Mesendoderm (in vitro differentiated cells): ENCODE measurements around the gene UBE2H.
A peak's percentile ranks its signal among the peaks of the same experiment; 100 is the strongest.

Source experiments
- DNase-seq: peaks from one replicate; pipeline ENCODE4 v3.0.0; 2013
- H2AK5ac ChIP-seq: 2 replicates; pipeline ENCODE4 v1.6.1; 2013; ENCODE audit warnings: low read length, inconsistent platforms
- H2BK120ac ChIP-seq: 2 replicates; pipeline ENCODE4 v1.6.1; 2013; ENCODE audit warnings: low read depth, mild to moderate bottlenecking, low read length, moderate library complexity, mixed read lengths
- H2BK15ac ChIP-seq: replicated peaks from 2 replicates; pipeline ENCODE4 v1.6.1; 2013; ENCODE audit warnings: low read depth, mild to moderate bottlenecking, moderate library complexity
- H2BK5ac ChIP-seq: 2 replicates; pipeline ENCODE4 v1.6.1; 2013; ENCODE audit warnings: low read length, inconsistent platforms
- H3K18ac ChIP-seq: 2 replicates; pipeline ENCODE4 v1.6.1; 2013; ENCODE audit warnings: mild to moderate bottlenecking, low read length, mixed read lengths
- H3K23ac ChIP-seq: one replicate; pipeline ENCODE4 v1.6.1; 2013; ENCODE audit warnings: low read length
- H3K27ac ChIP-seq: 2 replicates; pipeline ENCODE4 v1.5.1; 2013; ENCODE audit warnings: low read depth, mild to moderate bottlenecking, inconsistent platforms, low read length, moderate library complexity
- H3K27me3 ChIP-seq: 2 replicates; pipeline ENCODE4 v1.6.1; 2013; ENCODE audit warnings: low read length, control low read depth, mild to moderate bottlenecking, inconsistent platforms; ENCODE audit not compliant: insufficient read depth, poor library complexity
- H3K36me3 ChIP-seq: 2 replicates; pipeline ENCODE4 v1.6.1; 2013; ENCODE audit warnings: low read length, inconsistent platforms; ENCODE audit not compliant: control insufficient read depth, insufficient read depth
- H3K4ac ChIP-seq: one replicate; pipeline ENCODE4 v1.6.1; 2013; ENCODE audit warnings: low read depth, mild to moderate bottlenecking, low read length, moderate library complexity
- H3K4me1 ChIP-seq: 2 replicates; pipeline ENCODE4 v1.6.1; 2013; ENCODE audit warnings: low read depth, low read length, inconsistent platforms; ENCODE audit not compliant: control insufficient read depth
- H3K4me2 ChIP-seq: 2 replicates; pipeline ENCODE4 v1.6.1; 2013; ENCODE audit warnings: low read length
- H3K4me3 ChIP-seq: 2 replicates; pipeline ENCODE4 v1.5.1; 2013; ENCODE audit warnings: mild to moderate bottlenecking, low read length
- H3K56ac ChIP-seq: one replicate; pipeline ENCODE4 v1.6.1; 2013; ENCODE audit warnings: low read length
- H3K79me1 ChIP-seq: 2 replicates; pipeline ENCODE4 v1.6.1; 2013; ENCODE audit warnings: low read length, inconsistent platforms
- H3K79me2 ChIP-seq: 2 replicates; pipeline ENCODE4 v1.6.1; 2013; ENCODE audit warnings: mild to moderate bottlenecking, low read length; ENCODE audit not compliant: control insufficient read depth, insufficient read depth
- H3K9ac ChIP-seq: 2 replicates; pipeline ENCODE4 v1.6.1; 2013; ENCODE audit warnings: low read length, inconsistent platforms
- H4K5ac ChIP-seq: one replicate; pipeline ENCODE4 v1.6.1; 2013; ENCODE audit warnings: low read length
- H4K8ac ChIP-seq: one replicate; pipeline ENCODE4 v1.6.1; 2013; ENCODE audit warnings: low read depth, mild to moderate bottlenecking, control low read depth, low read length, moderate library complexity
- WGBS: extraction: QIAGEN DNeasy Blood & Tissue Kit; methylation state at CpG from one replicate; pipeline ENCODE4 v1.1.7; 2013; ENCODE audit warnings: low lambda C conversion rate, missing lambda C conversion rate; ENCODE audit not compliant: insufficient coverage; ENCODE audit errors: extremely low coverage; 5-methylcytosine and 5-hydroxymethylcytosine counted together

UBE2H gene

GRCh38 chr7:129786825-129787563, 165.8 kb downstream of the UBE2H start:
- Histone ChIP-seq H3K79me1 (no peaks in the 10 kb centered on the region), H4K5ac (no peak overlapping the region), H3K9ac (no peak overlapping the region), H3K36me3 (no peaks in the 10 kb centered on the region), H2AK5ac (no peak overlapping the region), H3K27ac (no peak overlapping the region), H4K8ac (no peak overlapping the region), H3K4ac (no peak overlapping the region), H3K4me2 (no peak overlapping the region), H3K56ac (no peak overlapping the region), H3K27me3 (peaks cover 47% of the 10 kb centered on the region), H3K23ac (no peak overlapping the region), H3K79me2 (no peaks in the 10 kb centered on the region), H3K18ac (no peak overlapping the region), H2BK5ac (no peak overlapping the region), H2BK120ac (no peak overlapping the region), H2BK15ac (no peak overlapping the region), H3K4me1 (no peaks in the 10 kb centered on the region), H3K4me3 (no peak overlapping the region)
- no CpG with 5 or more reads among the region's 13 CpGs for WGBS
- DNase-seq = no peak

DNA sequence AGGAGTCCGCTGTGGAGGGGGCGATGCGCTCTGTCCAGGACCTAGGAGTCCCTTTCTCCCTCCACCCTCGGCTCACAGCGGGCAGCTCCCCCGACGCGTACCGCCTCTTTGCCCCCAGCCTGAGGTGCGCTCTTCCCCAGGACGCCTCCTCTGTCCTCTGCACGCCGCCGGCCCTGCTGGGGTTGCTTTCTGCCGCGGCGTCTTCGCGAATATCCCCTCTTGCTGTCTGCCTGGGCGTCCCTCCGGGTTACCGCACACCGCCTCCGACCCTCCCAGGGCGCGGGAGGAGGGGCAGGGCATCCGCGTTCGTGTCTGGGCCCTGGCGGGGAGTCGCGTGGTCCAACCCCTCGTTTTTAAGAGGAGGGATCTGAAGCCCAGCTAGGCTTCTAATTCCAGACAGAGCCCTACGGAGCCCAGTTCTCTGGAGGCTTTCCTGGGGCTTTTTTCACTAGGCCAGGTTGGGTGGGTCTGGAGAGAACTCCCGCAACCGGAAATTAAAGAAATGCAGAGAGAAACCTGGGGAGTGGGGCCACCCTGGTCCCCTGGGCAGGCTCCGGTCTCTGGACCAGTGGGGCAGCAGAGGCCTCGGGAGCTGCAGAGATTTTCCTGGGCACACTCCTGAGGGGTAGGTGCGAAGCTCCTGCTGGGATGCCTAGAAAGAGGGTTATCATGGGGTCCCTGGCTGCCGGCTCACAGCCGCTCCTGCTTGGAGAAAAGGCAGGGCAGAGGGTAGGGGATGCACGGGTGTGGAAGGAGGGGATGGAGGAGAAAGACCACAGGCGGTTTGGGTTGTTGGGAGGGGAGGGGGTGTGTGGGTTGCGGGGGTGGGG, 166.9 kb downstream of the UBE2H start:
- WGBS = no CpG with 5 or more reads among the region's 44 CpGs
- no peaks in the 10 kb centered on the region for H3K36me3 ChIP-seq
- no peak for DNase-seq

GRCh38 chr7:129784783-129785684, 167.7 kb downstream of the UBE2H start:
- no peak overlapping the region for H3K27ac ChIP-seq
- H4K8ac ChIP-seq = no peak overlapping the region
- no peak overlapping the region for H3K56ac ChIP-seq
- peak overlapping the region; percentile 5 for H3K4me2 ChIP-seq
- no peak overlapping the region for H4K5ac ChIP-seq
- no peak overlapping the region for H2BK15ac ChIP-seq
- H3K79me1 ChIP-seq = no peaks in the 10 kb centered on the region
- H3K9ac ChIP-seq = no peak overlapping the region
- no peak overlapping the region for H2BK5ac ChIP-seq
- no peaks in the 10 kb centered on the region for H3K79me2 ChIP-seq
- WGBS = no CpG with 5 or more reads among the region's 37 CpGs
- DNase-seq = no peak
- no peaks in the 10 kb centered on the region for H3K4me1 ChIP-seq
- no peak overlapping the region for H2AK5ac ChIP-seq
- H3K18ac ChIP-seq = no peak overlapping the region
- H2BK120ac ChIP-seq = no peak overlapping the region
- peaks cover 57% of the 10 kb centered on the region for H3K27me3 ChIP-seq
- no peak overlapping the region for H3K4ac ChIP-seq
- H3K4me3 ChIP-seq = no peak overlapping the region
- H3K36me3 ChIP-seq = no peaks in the 10 kb centered on the region
- H3K23ac ChIP-seq = no peak overlapping the region

More for the DNA sequence above, 166.9 kb downstream of the UBE2H start:
- Histone ChIP-seq H3K79me1 (no peaks in the 10 kb centered on the region), H3K23ac (no peak overlapping the region), H4K5ac (no peak overlapping the region), H2BK5ac (no peak overlapping the region), H2AK5ac (no peak overlapping the region), H2BK120ac (no peak overlapping the region), H2BK15ac (no peak overlapping the region), H4K8ac (no peak overlapping the region), H3K4me1 (no peaks in the 10 kb centered on the region), H3K4me3 (no peak overlapping the region), H3K4me2 (peak overlapping the region; percentile 5), H3K27me3 (peaks cover 57% of the 10 kb centered on the region), H3K9ac (no peak overlapping the region), H3K27ac (no peak overlapping the region), H3K79me2 (no peaks in the 10 kb centered on the region), H3K56ac (peak overlapping the region; percentile 73), H3K4ac (no peak overlapping the region), H3K18ac (no peak overlapping the region)

- no peaks in the 10 kb centered on the region for H3K79me2 ChIP-seq
- WGBS = no CpG with 5 or more reads among the region's 25 CpGs
- H2BK5ac ChIP-seq = no peak overlapping the region
- H4K5ac ChIP-seq = no peak overlapping the region
- H3K4me1 ChIP-seq = no peaks in the 10 kb centered on the region
- H2AK5ac ChIP-seq = no peak overlapping the region
- no peaks in the 10 kb centered on the region for H3K36me3 ChIP-seq
- no peak overlapping the region for H3K27ac ChIP-seq
- no peak overlapping the region for H3K56ac ChIP-seq
- no peak overlapping the region for H3K23ac ChIP-seq
- H3K4ac ChIP-seq = no peak overlapping the region
- peaks cover 57% of the 10 kb centered on the region for H3K27me3 ChIP-seq
- H4K8ac ChIP-seq = no peak overlapping the region
- H3K79me1 ChIP-seq = no peaks in the 10 kb centered on the region
- H3K9ac ChIP-seq = no peak overlapping the region
- H3K4me2 ChIP-seq = no peak overlapping the region
- no peak overlapping the region for H3K4me3 ChIP-seq
- no peak overlapping the region for H2BK15ac ChIP-seq
- no peak for DNase-seq
- H2BK120ac ChIP-seq = no peak overlapping the region
- H3K18ac ChIP-seq = no peak overlapping the region
Measured at GRCh38 chr7:129784437-129784782, 168.3 kb downstream of the UBE2H start.

DNA sequence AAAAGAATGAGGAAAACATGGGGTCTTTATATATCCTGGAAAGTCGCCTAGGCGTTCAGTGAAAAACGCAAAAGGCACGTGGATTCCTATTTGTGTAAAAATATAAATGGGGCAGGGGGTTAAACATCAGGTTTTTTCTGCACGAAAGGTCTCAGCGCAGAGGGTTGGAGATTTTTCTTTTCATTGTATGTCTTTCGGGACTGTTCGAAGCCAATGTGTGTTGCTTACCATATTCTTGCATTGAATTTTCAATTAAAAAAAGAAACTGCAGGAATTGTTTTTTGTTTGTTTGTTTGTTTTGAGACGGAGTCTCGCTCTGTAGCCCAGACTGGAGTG, 169.2 kb downstream of the UBE2H start:
- no peak overlapping the region for H2BK120ac ChIP-seq
- H3K56ac ChIP-seq = no peak overlapping the region
- H3K4ac ChIP-seq = no peak overlapping the region
- no peak overlapping the region for H2AK5ac ChIP-seq
- no peak overlapping the region for H3K18ac ChIP-seq
- peaks cover 66% of the 10 kb centered on the region for H3K27me3 ChIP-seq
- no peak overlapping the region for H3K9ac ChIP-seq
- no peaks in the 10 kb centered on the region for H3K79me2 ChIP-seq
- no peak overlapping the region for H2BK5ac ChIP-seq
- H3K4me1 ChIP-seq = no peaks in the 10 kb centered on the region
- DNase-seq = no peak
- no peak overlapping the region for H3K4me2 ChIP-seq
- WGBS = no CpG with 5 or more reads among the region's 10 CpGs
- H4K5ac ChIP-seq = no peak overlapping the region
- H3K27ac ChIP-seq = no peak overlapping the region
- no peak overlapping the region for H4K8ac ChIP-seq
- H2BK15ac ChIP-seq = no peak overlapping the region
- H3K36me3 ChIP-seq = no peaks in the 10 kb centered on the region
- H3K23ac ChIP-seq = no peak overlapping the region
- H3K4me3 ChIP-seq = no peak overlapping the region
- no peaks in the 10 kb centered on the region for H3K79me1 ChIP-seq
